ENCODE measurements around the gene ZFP36L1.

ZFP36L1 gene

GRCh38 chr14:68815298-68816182, 22.7 kb upstream of the ZFP36L1 start:
- H3K4me1 ChIP-seq (ENCODE audit: insufficient read depth, low read length): peaks cover 40% of the 10 kb centered on the region
- TF ChIP-seq CTCF (IDR thresholded peaks at IDR 0.05; ENCODE audit: borderline replicate concordance, extremely low read depth, low read length, poor library complexity, severe bottlenecking): no peak
- TF ChIP-seq EZH2 (IDR thresholded peaks at IDR 0.05; ENCODE audit: borderline replicate concordance, low read depth, low read length, severe bottlenecking): no peak
- H3K27ac ChIP-seq (ENCODE audit: low read length): peak overlapping the region; percentile 91
- H3K9me3 ChIP-seq (ENCODE audit: insufficient read depth, low read length, severe bottlenecking): no peaks in the 10 kb centered on the region
- peak overlapping the region in 1 of 2 experiments; percentile 60; a peak in 2 of 4 replicates for H3K4me3 ChIP-seq (ENCODE audit: low read depth in 1 of 2, low read length in 2 of 2)
- H3K36me3 ChIP-seq (ENCODE audit: insufficient read depth, low read length): no peaks in the 10 kb centered on the region
- peak overlapping the region; percentile 86 for H3K9ac ChIP-seq (ENCODE audit: low read depth, low read length)
- DNase-seq (no peak), ATAC-seq (ENCODE audit: insufficient read depth, low read depth) (no peak)
- H4K20me1 ChIP-seq (ENCODE audit: insufficient read depth, low read length): no peaks in the 10 kb centered on the region
- peak overlapping the region; percentile 91 for H2AFZ ChIP-seq (ENCODE audit: low read depth, low read length)
- peak overlapping the region; percentile 73 for H3K4me2 ChIP-seq (ENCODE audit: insufficient read depth, low read length)
- no peaks in the 10 kb centered on the region for H3K27me3 ChIP-seq (ENCODE audit: insufficient read depth, low read length, poor library complexity)
- H3K79me2 ChIP-seq (ENCODE audit: insufficient read depth, low read length): no peaks in the 10 kb centered on the region; the same call in 1 of the 2 replicates

GRCh38 chr14:68814539-68815297, 21.9 kb upstream of the ZFP36L1 start:
- no peak for TF ChIP-seq EZH2 (IDR thresholded peaks at IDR 0.05; ENCODE audit: borderline replicate concordance, low read depth, low read length, severe bottlenecking)
- no peak for TF ChIP-seq CTCF (IDR thresholded peaks at IDR 0.05; ENCODE audit: borderline replicate concordance, extremely low read depth, low read length, poor library complexity, severe bottlenecking)
- H3K79me2 ChIP-seq (ENCODE audit: insufficient read depth, low read length): no peaks in the 10 kb centered on the region; the same call in 1 of the 2 replicates
- H3K9me3 ChIP-seq (ENCODE audit: insufficient read depth, low read length, severe bottlenecking): no peaks in the 10 kb centered on the region
- DNase-seq: peak; percentile 89
- peak overlapping the region in 1 of 2 experiments; percentile 60; a peak in 2 of 4 replicates for H3K4me3 ChIP-seq (ENCODE audit: low read depth in 1 of 2, low read length in 2 of 2)
- peak; percentile 79 for ATAC-seq (ENCODE audit: insufficient read depth, low read depth)
- H3K27me3 ChIP-seq (ENCODE audit: insufficient read depth, low read length, poor library complexity): no peaks in the 10 kb centered on the region
- H3K27ac ChIP-seq (ENCODE audit: low read length): peak overlapping the region; percentile 91
- peak overlapping the region; percentile 73 for H3K4me2 ChIP-seq (ENCODE audit: insufficient read depth, low read length)
- peak overlapping the region; percentile 91 for H2AFZ ChIP-seq (ENCODE audit: low read depth, low read length)
- no peaks in the 10 kb centered on the region for H3K36me3 ChIP-seq (ENCODE audit: insufficient read depth, low read length)
- H3K9ac ChIP-seq (ENCODE audit: low read depth, low read length): peak overlapping the region; percentile 86
- H3K4me1 ChIP-seq (ENCODE audit: insufficient read depth, low read length): peaks cover 34% of the 10 kb centered on the region
- no peaks in the 10 kb centered on the region for H4K20me1 ChIP-seq (ENCODE audit: insufficient read depth, low read length)

- TF ChIP-seq EZH2 (IDR thresholded peaks at IDR 0.05; ENCODE audit: borderline replicate concordance, low read depth, low read length, severe bottlenecking) (no peak), CTCF (IDR thresholded peaks at IDR 0.05; ENCODE audit: borderline replicate concordance, extremely low read depth, low read length, poor library complexity, severe bottlenecking) (no peak)
- H2AFZ ChIP-seq (ENCODE audit: low read depth, low read length): peak overlapping the region; percentile 35; the same call in 1 of the 2 replicates
- ATAC-seq (ENCODE audit: insufficient read depth, low read depth): no peak
- H3K9ac ChIP-seq (ENCODE audit: low read depth, low read length): peak overlapping the region; percentile 86
- no peaks in the 10 kb centered on the region for H4K20me1 ChIP-seq (ENCODE audit: insufficient read depth, low read length)
- H3K9me3 ChIP-seq (ENCODE audit: insufficient read depth, low read length, severe bottlenecking): no peaks in the 10 kb centered on the region
- peak overlapping the region; percentile 73 for H3K4me2 ChIP-seq (ENCODE audit: insufficient read depth, low read length)
- H3K36me3 ChIP-seq (ENCODE audit: insufficient read depth, low read length): no peaks in the 10 kb centered on the region
- no peak for DNase-seq
- H3K79me2 ChIP-seq (ENCODE audit: insufficient read depth, low read length): no peaks in the 10 kb centered on the region; the same call in 1 of the 2 replicates
- peaks cover 34% of the 10 kb centered on the region for H3K4me1 ChIP-seq (ENCODE audit: insufficient read depth, low read length)
- H3K27ac ChIP-seq (ENCODE audit: low read length): peak overlapping the region; percentile 91
- no peaks in the 10 kb centered on the region for H3K27me3 ChIP-seq (ENCODE audit: insufficient read depth, low read length, poor library complexity)
- H3K4me3 ChIP-seq (ENCODE audit: low read depth in 1 of 2, low read length in 2 of 2): no peak overlapping the region
Measured at GRCh38 chr14:68814238-68814538, 21.3 kb upstream of the ZFP36L1 start.
